ENCODE measurements around the gene HLA-DMA.

Gene HLA-DMA

GRCh38 chr6:32952817-32953739, at the start of gene HLA-DMA:
Gene HLA-DMA, minus strand, starts transcription at chr6:32953097. Its CDS starts 61 bp downstream, at chr6:32953036.
- H3K27ac ChIP-seq (ENCODE audit: low read length) = no peak within 1 kb of the TSS
- no peak within 1 kb of the TSS for H3K4me3 ChIP-seq (ENCODE audit: low read length)
- H3K9ac ChIP-seq (ENCODE audit: low read length) = no peak within 1 kb of the TSS
- peaks cover 8% of the 10 kb centered on the region for H3K4me1 ChIP-seq (ENCODE audit: control insufficient read depth, low read depth, low read length)
- H3K36me3 ChIP-seq (ENCODE audit: control insufficient read depth, low read depth, low read length) = no peaks in the 10 kb centered on the region
- H3K9me3 ChIP-seq (ENCODE audit: control insufficient read depth, low read depth, low read length) = no peaks in the 10 kb centered on the region
- no peaks in the 10 kb centered on the region for H3K27me3 ChIP-seq (ENCODE audit: control insufficient read depth, insufficient read depth, low read length)

- no peak overlapping the region for H3K9ac ChIP-seq (ENCODE audit: low read length)
- H3K4me1 ChIP-seq (ENCODE audit: control insufficient read depth, low read depth, low read length) = peaks cover 2% of the 10 kb centered on the region
- no peaks in the 10 kb centered on the region for H3K9me3 ChIP-seq (ENCODE audit: control insufficient read depth, low read depth, low read length)
- H3K36me3 ChIP-seq (ENCODE audit: control insufficient read depth, low read depth, low read length) = peaks cover 3% of the 10 kb centered on the region
- H3K4me3 ChIP-seq (ENCODE audit: low read length) = no peak overlapping the region
- no peak overlapping the region for H3K27ac ChIP-seq (ENCODE audit: low read length)
- H3K27me3 ChIP-seq (ENCODE audit: control insufficient read depth, insufficient read depth, low read length) = peaks cover 5% of the 10 kb centered on the region
Measured at GRCh38 chr6:33001685-33002084, 48.8 kb upstream of the HLA-DMA start.

DNA sequence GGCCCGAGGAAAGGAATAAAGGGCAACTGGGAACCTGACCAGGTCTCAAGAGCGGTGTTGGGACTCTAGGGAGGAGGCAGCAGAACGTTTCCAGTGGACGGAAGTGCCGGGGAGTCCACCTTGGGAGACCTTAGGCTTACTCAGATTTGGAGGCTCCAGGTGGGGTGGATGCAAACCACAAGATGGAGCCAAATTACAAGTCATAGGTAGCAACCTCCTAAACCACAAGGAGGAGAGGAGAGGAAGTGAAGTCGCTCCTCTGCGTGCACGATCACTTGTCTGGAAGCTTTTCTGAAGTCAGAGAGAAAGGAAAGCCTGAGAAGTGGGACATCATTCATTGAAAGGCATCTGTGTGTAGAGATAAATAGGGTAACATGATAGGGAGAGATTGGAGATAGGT, 47.2 kb upstream of the HLA-DMA start:
- H3K9ac ChIP-seq (ENCODE audit: low read length) = no peak overlapping the region

DNA sequence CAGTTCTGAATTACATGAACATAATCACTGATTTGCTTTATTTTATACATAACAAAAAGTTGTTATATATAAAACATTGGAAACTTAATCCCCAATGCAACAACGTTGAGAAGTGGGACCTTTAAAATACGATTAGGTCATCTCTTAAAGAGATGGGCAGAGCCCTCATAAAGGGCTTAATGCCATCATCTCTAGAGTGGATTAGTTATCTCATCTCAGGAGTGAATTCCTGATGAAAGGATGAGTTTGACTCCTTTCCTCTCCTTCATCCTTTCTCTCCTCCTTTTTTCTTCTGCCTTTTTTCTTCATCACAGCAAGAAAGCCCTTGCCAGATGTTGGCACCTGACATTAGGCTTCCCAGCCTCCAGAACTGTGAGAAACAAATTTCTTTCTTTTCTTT, 42.6 kb upstream of the HLA-DMA start:
- Histone ChIP-seq H3K4me3 (ENCODE audit: low read length) (no peak overlapping the region), H3K4me1 (ENCODE audit: control insufficient read depth, low read depth, low read length) (peaks cover 2% of the 10 kb centered on the region), H3K9ac (ENCODE audit: low read length) (no peak overlapping the region), H3K27ac (ENCODE audit: low read length) (no peak overlapping the region), H3K36me3 (ENCODE audit: control insufficient read depth, low read depth, low read length) (no peaks in the 10 kb centered on the region), H3K9me3 (ENCODE audit: control insufficient read depth, low read depth, low read length) (no peaks in the 10 kb centered on the region), H3K27me3 (ENCODE audit: control insufficient read depth, insufficient read depth, low read length) (peaks cover 3% of the 10 kb centered on the region)

More for the DNA sequence above, 47.2 kb upstream of the HLA-DMA start:
- Histone ChIP-seq H3K9me3 (ENCODE audit: control insufficient read depth, low read depth, low read length) (no peaks in the 10 kb centered on the region), H3K36me3 (ENCODE audit: control insufficient read depth, low read depth, low read length) (no peaks in the 10 kb centered on the region), H3K4me3 (ENCODE audit: low read length) (no peak overlapping the region), H3K27ac (ENCODE audit: low read length) (no peak overlapping the region), H3K27me3 (ENCODE audit: control insufficient read depth, insufficient read depth, low read length) (peaks cover 5% of the 10 kb centered on the region), H3K4me1 (ENCODE audit: control insufficient read depth, low read depth, low read length) (peaks cover 2% of the 10 kb centered on the region)

DNA sequence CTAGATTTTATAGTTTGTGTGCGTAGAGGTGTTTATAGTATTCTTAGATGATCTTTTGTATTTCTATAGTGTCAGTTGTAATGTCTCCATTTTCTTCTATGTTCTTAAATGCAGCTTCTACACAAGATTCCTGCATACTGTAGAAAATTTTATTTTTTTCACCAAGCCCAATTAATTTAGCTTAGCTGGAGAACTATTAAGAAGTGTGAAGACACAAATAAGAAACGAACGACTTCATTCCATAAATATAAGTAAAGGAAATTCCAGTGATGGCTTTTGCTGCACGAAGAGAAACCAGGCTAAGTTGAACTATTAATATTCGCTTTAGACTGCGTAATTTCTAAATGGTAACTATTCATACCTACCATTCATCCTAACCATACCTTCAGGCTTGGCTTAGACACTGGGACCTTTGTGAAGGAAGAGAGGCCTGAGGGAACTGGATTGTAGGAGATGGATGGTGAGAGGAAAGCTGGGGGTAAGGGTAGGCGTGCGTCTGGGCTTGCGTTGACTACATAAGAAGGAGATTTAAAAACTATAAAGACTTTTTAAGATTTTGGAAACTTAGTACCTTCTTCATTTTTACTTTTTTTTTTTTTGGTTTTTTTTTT, 40.6 kb upstream of the HLA-DMA start:
- H3K4me1 ChIP-seq (ENCODE audit: control insufficient read depth, low read depth, low read length) = no peaks in the 10 kb centered on the region
- H3K36me3 ChIP-seq (ENCODE audit: control insufficient read depth, low read depth, low read length) = no peaks in the 10 kb centered on the region
- no peak overlapping the region for H3K27ac ChIP-seq (ENCODE audit: low read length)
- no peak overlapping the region for H3K4me3 ChIP-seq (ENCODE audit: low read length)
- no peaks in the 10 kb centered on the region for H3K27me3 ChIP-seq (ENCODE audit: control insufficient read depth, insufficient read depth, low read length)
- no peaks in the 10 kb centered on the region for H3K9me3 ChIP-seq (ENCODE audit: control insufficient read depth, low read depth, low read length)
- H3K9ac ChIP-seq (ENCODE audit: low read length) = no peak overlapping the region

DNA sequence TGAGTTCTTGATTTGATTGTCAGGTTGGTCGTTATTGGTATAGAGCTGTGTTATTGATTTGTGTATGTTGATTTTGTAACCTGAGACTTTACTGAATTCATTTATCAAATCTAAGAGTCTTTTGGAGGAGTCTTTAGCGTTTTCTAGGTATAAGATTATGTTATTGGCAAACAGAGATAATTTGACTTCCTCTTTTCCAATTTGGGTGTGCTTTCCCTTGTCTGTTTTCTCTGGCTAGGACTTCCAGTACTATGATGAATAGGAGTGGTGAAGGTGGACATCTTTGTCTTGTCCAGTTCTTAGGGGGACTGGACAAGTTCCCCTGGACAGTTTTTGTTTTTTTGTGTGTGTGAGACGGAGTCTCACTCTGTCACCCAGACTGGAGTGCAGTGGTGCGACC, 39.1 kb upstream of the HLA-DMA start:
- H3K4me1 ChIP-seq (ENCODE audit: control insufficient read depth, low read depth, low read length) = no peaks in the 10 kb centered on the region
- no peak overlapping the region for H3K4me3 ChIP-seq (ENCODE audit: low read length)
- H3K27ac ChIP-seq (ENCODE audit: low read length) = no peak overlapping the region
- H3K9ac ChIP-seq (ENCODE audit: low read length) = no peak overlapping the region
- no peaks in the 10 kb centered on the region for H3K27me3 ChIP-seq (ENCODE audit: control insufficient read depth, insufficient read depth, low read length)
- no peaks in the 10 kb centered on the region for H3K9me3 ChIP-seq (ENCODE audit: control insufficient read depth, low read depth, low read length)
- H3K36me3 ChIP-seq (ENCODE audit: control insufficient read depth, low read depth, low read length) = no peaks in the 10 kb centered on the region

- no peaks in the 10 kb centered on the region for H3K27me3 ChIP-seq (ENCODE audit: control insufficient read depth, insufficient read depth, low read length)
- no peaks in the 10 kb centered on the region for H3K36me3 ChIP-seq (ENCODE audit: control insufficient read depth, low read depth, low read length)
- H3K9ac ChIP-seq (ENCODE audit: low read length) = no peak overlapping the region
- no peak overlapping the region for H3K4me3 ChIP-seq (ENCODE audit: low read length)
- H3K27ac ChIP-seq (ENCODE audit: low read length) = no peak overlapping the region
- no peaks in the 10 kb centered on the region for H3K9me3 ChIP-seq (ENCODE audit: control insufficient read depth, low read depth, low read length)
- peaks cover 3% of the 10 kb centered on the region for H3K4me1 ChIP-seq (ENCODE audit: control insufficient read depth, low read depth, low read length)
Measured at GRCh38 chr6:32989368-32989767, 36.5 kb upstream of the HLA-DMA start.

GRCh38 chr6:32984622-32985389, 31.9 kb upstream of the HLA-DMA start:
- Histone ChIP-seq H3K27ac (ENCODE audit: low read length) (no peak overlapping the region), H3K4me1 (ENCODE audit: control insufficient read depth, low read depth, low read length) (peaks cover 5% of the 10 kb centered on the region), H3K27me3 (ENCODE audit: control insufficient read depth, insufficient read depth, low read length) (no peaks in the 10 kb centered on the region), H3K9me3 (ENCODE audit: control insufficient read depth, low read depth, low read length) (no peaks in the 10 kb centered on the region), H3K36me3 (ENCODE audit: control insufficient read depth, low read depth, low read length) (peaks cover 23% of the 10 kb centered on the region), H3K4me3 (ENCODE audit: low read length) (no peak overlapping the region), H3K9ac (ENCODE audit: low read length) (no peak overlapping the region)

DNA sequence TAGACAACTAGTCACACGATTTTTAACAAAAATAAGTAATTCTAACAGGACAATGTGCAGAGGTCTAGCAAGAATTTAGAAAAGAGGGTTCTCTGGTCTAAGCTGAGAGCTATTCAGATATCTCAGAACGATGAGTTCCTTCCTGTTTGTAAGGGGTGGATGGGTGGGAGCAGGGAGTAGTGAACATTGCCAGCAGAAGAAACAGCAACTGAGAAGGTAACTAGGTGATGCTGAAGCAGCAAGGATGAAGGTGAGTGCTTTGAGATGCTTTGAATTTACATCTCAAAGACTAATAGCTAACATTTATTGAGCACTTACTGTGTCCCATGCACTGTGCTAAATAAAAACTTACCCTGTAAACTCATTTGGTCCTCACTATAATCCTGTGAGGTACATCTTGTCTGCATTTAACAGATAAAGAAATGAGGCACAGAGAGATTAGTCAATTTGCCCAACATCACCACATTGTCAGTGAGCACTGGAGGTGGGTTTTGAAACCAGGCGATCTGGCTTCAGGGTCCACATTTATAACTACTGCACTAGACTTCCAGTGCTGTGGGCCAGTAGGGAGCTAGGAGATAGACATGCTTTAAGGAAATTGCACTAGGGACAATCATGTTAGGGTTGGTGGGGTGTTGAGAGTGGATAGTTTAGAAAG, 31.2 kb upstream of the HLA-DMA start:
- H3K4me1 ChIP-seq (ENCODE audit: control insufficient read depth, low read depth, low read length) = peaks cover 5% of the 10 kb centered on the region
- H3K27ac ChIP-seq (ENCODE audit: low read length) = no peak overlapping the region
- no peak overlapping the region for H3K9ac ChIP-seq (ENCODE audit: low read length)
- peaks cover 30% of the 10 kb centered on the region for H3K36me3 ChIP-seq (ENCODE audit: control insufficient read depth, low read depth, low read length)
- no peak overlapping the region for H3K4me3 ChIP-seq (ENCODE audit: low read length)
- no peaks in the 10 kb centered on the region for H3K9me3 ChIP-seq (ENCODE audit: control insufficient read depth, low read depth, low read length)
- H3K27me3 ChIP-seq (ENCODE audit: control insufficient read depth, insufficient read depth, low read length) = no peaks in the 10 kb centered on the region

DNA sequence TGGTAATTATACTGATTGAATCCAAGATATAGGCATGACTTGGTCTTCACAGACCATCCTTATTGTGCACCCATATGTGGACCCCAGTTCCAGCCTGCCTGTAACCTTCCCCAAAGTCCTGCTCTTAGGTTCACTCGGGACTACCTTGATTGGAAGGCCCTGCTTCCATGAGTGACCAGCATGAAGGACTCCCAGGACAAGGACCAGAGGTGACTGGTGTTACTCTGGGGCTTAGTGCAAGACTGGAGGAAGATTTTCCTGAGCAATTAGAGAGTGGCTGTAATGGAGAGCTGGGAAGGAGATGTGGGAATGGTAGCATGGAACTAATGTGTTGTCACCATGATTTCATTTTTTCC, 30.6 kb upstream of the HLA-DMA start:
- Histone ChIP-seq H3K36me3 (ENCODE audit: control insufficient read depth, low read depth, low read length) (peaks cover 36% of the 10 kb centered on the region), H3K27ac (ENCODE audit: low read length) (no peak overlapping the region), H3K9ac (ENCODE audit: low read length) (no peak overlapping the region), H3K27me3 (ENCODE audit: control insufficient read depth, insufficient read depth, low read length) (no peaks in the 10 kb centered on the region), H3K4me1 (ENCODE audit: control insufficient read depth, low read depth, low read length) (peaks cover 5% of the 10 kb centered on the region), H3K9me3 (ENCODE audit: control insufficient read depth, low read depth, low read length) (no peaks in the 10 kb centered on the region), H3K4me3 (ENCODE audit: low read length) (no peak overlapping the region)
